DOHH2 (cell line): ENCODE data around the gene FOXG1.

Experiments used
- H3F3A ChIP-seq: fragments of 200-600 bp; sonication (generic), shearing (Covaris generic); 2 replicates; pipeline ENCODE4 v1.6.0; 2016; ENCODE audit warnings: antibody characterized with exemption, mild to moderate bottlenecking; ENCODE audit not compliant: control insufficient read depth, insufficient read depth
- H3K27ac ChIP-seq: fragments of 200-600 bp; sonication (generic); 2 replicates; pipeline ENCODE4 v1.5.1; 2014; ENCODE audit warnings: low read depth, mild to moderate bottlenecking, low read length, moderate library complexity
- H3K27me3 ChIP-seq: fragments of 200-600 bp; sonication (generic); 2 replicates; pipeline ENCODE4 v1.6.1; 2014; ENCODE audit warnings: mild to moderate bottlenecking, low read length, mixed read lengths; ENCODE audit not compliant: control insufficient read depth
- H3K36me3 ChIP-seq: fragments of 200-600 bp; sonication (generic); 2 replicates; pipeline ENCODE4 v1.6.1; 2014; ENCODE audit warnings: mild to moderate bottlenecking, low read length, moderate library complexity, mixed read lengths; ENCODE audit not compliant: control insufficient read depth
- H3K4me1 ChIP-seq: fragments of 200-600 bp; sonication (generic); 2 replicates; pipeline ENCODE4 v1.6.1; 2014; ENCODE audit warnings: mild to moderate bottlenecking, low read length, mixed read lengths; ENCODE audit not compliant: control insufficient read depth
- H3K4me2 ChIP-seq: fragments of 200-600 bp; sonication (generic); 2 replicates; pipeline ENCODE4 v1.6.0; 2014; ENCODE audit warnings: mild to moderate bottlenecking, low read length, moderate library complexity
- H3K4me3 ChIP-seq: fragments of 200-600 bp; sonication (generic); 2 replicates; pipeline ENCODE4 v1.5.1; 2014; ENCODE audit warnings: mild to moderate bottlenecking, low read length, mixed read lengths
- H3K79me2 ChIP-seq: fragments of 200-600 bp; sonication (generic); 2 replicates; pipeline ENCODE4 v1.6.1; 2014; ENCODE audit warnings: mild to moderate bottlenecking, low read length, mixed read lengths; ENCODE audit not compliant: control insufficient read depth
- H3K9me2 ChIP-seq: fragments of 200-600 bp; sonication (generic); replicated peaks from 2 replicates; pipeline ENCODE4 v1.6.1; 2014; ENCODE audit warnings: mild to moderate bottlenecking, low read length, mixed read lengths; ENCODE audit not compliant: control insufficient read depth
- H3K9me3 ChIP-seq: fragments of 200-600 bp; sonication (generic); 2 replicates; pipeline ENCODE4 v1.6.1; 2014; ENCODE audit warnings: antibody characterized with exemption, low read length, mixed read lengths; ENCODE audit not compliant: control insufficient read depth, insufficient read depth
- H4K20me1 ChIP-seq: fragments of 200-600 bp; sonication (generic); 2 replicates; pipeline ENCODE4 v1.6.0; 2014; ENCODE audit warnings: low read depth, mild to moderate bottlenecking, antibody characterized with exemption, low read length, moderate library complexity; ENCODE audit not compliant: control insufficient read depth, insufficient read depth
- CTCF ChIP-seq: fragments of 200-600 bp; sonication (generic); IDR thresholded peaks from one replicate; pipeline ENCODE4 v1.5.1; 2014; ENCODE audit warnings: antibody characterized with exemption, mild to moderate bottlenecking, low read depth, low read length; ENCODE audit not compliant: poor library complexity, severe bottlenecking
- EZH2phosphoT487 ChIP-seq: fragments of 200-600 bp; sonication (generic); IDR thresholded peaks from 2 replicates; pipeline ENCODE4 v1.6.1; 2017; ENCODE audit warnings: borderline replicate concordance, mild to moderate bottlenecking, antibody characterized with exemption, low read length, moderate library complexity, mixed read lengths

FOXG1 gene

DNA sequence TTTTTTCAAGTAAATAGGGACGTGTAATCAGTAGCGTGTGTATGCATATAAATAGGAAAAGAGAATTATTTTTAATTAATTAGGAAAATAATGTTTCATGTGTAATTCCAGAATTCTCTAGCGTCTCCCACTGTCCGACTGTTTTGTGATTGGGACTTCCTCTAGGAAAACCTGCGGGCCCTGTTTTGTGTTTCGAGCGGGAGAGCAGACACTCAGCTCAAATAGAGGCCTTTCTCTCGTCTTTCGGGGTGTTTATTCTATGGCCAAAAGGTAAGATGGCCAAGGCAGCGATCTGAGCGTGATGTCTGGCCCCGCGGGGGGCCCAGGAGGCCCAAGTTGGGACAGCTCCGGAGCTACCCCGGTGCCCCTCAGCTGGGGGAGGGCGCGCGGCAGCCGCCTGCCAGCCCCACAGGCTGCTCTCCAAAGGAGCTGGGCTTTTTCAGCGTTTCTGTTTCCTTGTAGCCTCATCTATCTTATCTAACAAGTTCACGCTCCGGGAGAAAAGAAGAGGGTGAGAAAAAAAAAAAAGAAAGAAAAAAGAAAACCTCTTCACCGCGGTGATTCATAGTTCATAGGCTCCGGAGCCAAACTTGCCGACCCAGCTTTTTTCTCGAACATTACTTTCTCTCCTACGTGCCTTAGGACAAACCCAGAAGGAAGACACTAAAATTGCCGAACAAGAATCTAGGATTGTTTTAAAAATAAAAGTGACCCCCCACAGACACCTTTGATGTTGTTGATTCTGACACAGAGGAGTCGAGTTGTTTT lies 7.5 kb upstream of the FOXG1 start:
- Histone ChIP-seq H4K20me1 (no peaks in the 10 kb centered on the region), H3K27me3 (no peaks in the 10 kb centered on the region; the same call in 1 of the 2 replicates), H3K27ac (no peak overlapping the region), H3F3A (no peaks in the 10 kb centered on the region), H3K79me2 (no peaks in the 10 kb centered on the region), H3K9me3 (no peaks in the 10 kb centered on the region), H3K9me2 (no peaks in the 10 kb centered on the region), H3K4me1 (no peaks in the 10 kb centered on the region), H3K4me2 (no peak overlapping the region), H3K4me3 (no peak overlapping the region), H3K36me3 (no peaks in the 10 kb centered on the region)
- TF ChIP-seq EZH2phosphoT487 = no peak
- no peak for TF ChIP-seq CTCF

- H3K27ac ChIP-seq = no peak overlapping the region
- no peaks in the 10 kb centered on the region for H3K36me3 ChIP-seq
- no peaks in the 10 kb centered on the region for H3K4me1 ChIP-seq
- no peak for TF ChIP-seq CTCF
- TF ChIP-seq EZH2phosphoT487 = no peak
- no peak overlapping the region for H3K4me3 ChIP-seq
- H3K9me3 ChIP-seq = no peaks in the 10 kb centered on the region
- H3K4me2 ChIP-seq = no peak overlapping the region
- no peaks in the 10 kb centered on the region for H4K20me1 ChIP-seq
- no peaks in the 10 kb centered on the region for H3F3A ChIP-seq
- no peaks in the 10 kb centered on the region for H3K9me2 ChIP-seq
- H3K27me3 ChIP-seq = no peaks in the 10 kb centered on the region; the same call in 1 of the 2 replicates
- no peaks in the 10 kb centered on the region for H3K79me2 ChIP-seq
These were observed 6.8 kb upstream of the FOXG1 start for GRCh38 chr14:28759653-28760313.

GRCh38 chr14:28760431-28760996 lies 6.1 kb upstream of the FOXG1 start:
- TF ChIP-seq CTCF (no peak), EZH2phosphoT487 (no peak)
- Histone ChIP-seq H3K27me3 (no peaks in the 10 kb centered on the region), H3K9me2 (no peaks in the 10 kb centered on the region), H3K4me3 (no peak overlapping the region), H3K79me2 (no peaks in the 10 kb centered on the region), H3K4me2 (no peak overlapping the region), H3K4me1 (no peaks in the 10 kb centered on the region), H3K27ac (no peak overlapping the region), H3F3A (no peaks in the 10 kb centered on the region), H3K36me3 (no peaks in the 10 kb centered on the region), H3K9me3 (peaks cover under 1% of the 10 kb centered on the region; the same call in 1 of the 2 replicates), H4K20me1 (no peaks in the 10 kb centered on the region)
